Measurements from ENCODE around the gene NFIA. TPM values are rescaled to one million over a fixed set of nuclear protein-coding genes. Genes with fewer than 3 reads are reported as not detected.

The NFIA gene
- total RNA-seq, 4 donors from 2014 or later, result 134 to 183 (median 148) TPM

- Histone ChIP-seq H3K27me3 (no peaks in the 10 kb centered on the region), H3K27ac (replicated peaks in 1 of 4) (no peak overlapping the region), H3K9me3 (no peaks in the 10 kb centered on the region), H3K4me3 (no peak overlapping the region), H3K4me1 (peaks cover 17 to 75% (median 66%) of the 10 kb centered on the region in 4 donors), H3K36me3 (no peaks in the 10 kb centered on the region)
- WGBS, result 94% methylated on average over 16 of the region's 16 CpGs
- intact Hi-C loops (cut with DNase I), result no loop called here
- DNase-seq (ENCODE audit: extremely low spot score), result no peak
- TF ChIP-seq EP300 (IDR thresholded peaks at IDR 0.05), result no peak
- no peak for TF ChIP-seq POLR2AphosphoS5 (IDR thresholded peaks at IDR 0.05)
- TF ChIP-seq POLR2A (IDR thresholded peaks at IDR 0.05; ENCODE audit: low read depth), result no peak
- TF ChIP-seq, protein P1, sequence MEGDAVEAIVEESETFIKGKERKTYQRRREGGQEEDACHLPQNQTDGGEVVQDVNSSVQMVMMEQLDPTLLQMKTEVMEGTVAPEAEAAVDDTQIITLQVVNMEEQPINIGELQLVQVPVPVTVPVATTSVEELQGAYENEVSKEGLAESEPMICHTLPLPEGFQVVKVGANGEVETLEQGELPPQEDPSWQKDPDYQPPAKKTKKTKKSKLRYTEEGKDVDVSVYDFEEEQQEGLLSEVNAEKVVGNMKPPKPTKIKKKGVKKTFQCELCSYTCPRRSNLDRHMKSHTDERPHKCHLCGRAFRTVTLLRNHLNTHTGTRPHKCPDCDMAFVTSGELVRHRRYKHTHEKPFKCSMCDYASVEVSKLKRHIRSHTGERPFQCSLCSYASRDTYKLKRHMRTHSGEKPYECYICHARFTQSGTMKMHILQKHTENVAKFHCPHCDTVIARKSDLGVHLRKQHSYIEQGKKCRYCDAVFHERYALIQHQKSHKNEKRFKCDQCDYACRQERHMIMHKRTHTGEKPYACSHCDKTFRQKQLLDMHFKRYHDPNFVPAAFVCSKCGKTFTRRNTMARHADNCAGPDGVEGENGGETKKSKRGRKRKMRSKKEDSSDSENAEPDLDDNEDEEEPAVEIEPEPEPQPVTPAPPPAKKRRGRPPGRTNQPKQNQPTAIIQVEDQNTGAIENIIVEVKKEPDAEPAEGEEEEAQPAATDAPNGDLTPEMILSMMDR (IDR thresholded peaks at IDR 0.05), result no peak
These were observed 181.8 kb downstream of the NFIA start for GRCh38 chr1:61263905-61264824.

- no peak for DNase-seq (ENCODE audit: extremely low spot score)
- Histone ChIP-seq H3K27ac (replicated peaks in 1 of 4) (no peak overlapping the region), H3K27me3 (no peaks in the 10 kb centered on the region), H3K9me3 (no peaks in the 10 kb centered on the region), H3K4me1 (peaks cover 13 to 75% (median 66%) of the 10 kb centered on the region in 4 donors), H3K36me3 (no peaks in the 10 kb centered on the region), H3K4me3 (no peak overlapping the region)
- intact Hi-C loops (cut with DNase I), result no loop called here
- 96% methylated on average over 4 of the region's 4 CpGs for WGBS
- TF ChIP-seq EP300 (IDR thresholded peaks at IDR 0.05), result no peak
- no peak for TF ChIP-seq POLR2AphosphoS5 (IDR thresholded peaks at IDR 0.05)
- TF ChIP-seq, protein P1 (IDR thresholded peaks at IDR 0.05), result no peak
- TF ChIP-seq POLR2A (IDR thresholded peaks at IDR 0.05; ENCODE audit: low read depth), result no peak
These were observed 182.5 kb downstream of the NFIA start for GRCh38 chr1:61264825-61265242.

GRCh38 chr1:61265665-61266064 lies 183.3 kb downstream of the NFIA start:
- no peak for DNase-seq (ENCODE audit: extremely low spot score)
- 92% methylated on average over 3 of the region's 3 CpGs for WGBS
- H3K27ac ChIP-seq (replicated peaks in 1 of 4), result no peak overlapping the region
- H3K4me3 ChIP-seq, result no peak overlapping the region
- H3K4me1 ChIP-seq, result peaks cover 12 to 72% (median 63%) of the 10 kb centered on the region in 4 donors
- no peaks in the 10 kb centered on the region for H3K9me3 ChIP-seq
- intact Hi-C loops (cut with DNase I), result no loop called here
- no peaks in the 10 kb centered on the region for H3K36me3 ChIP-seq
- TF ChIP-seq, protein P1 (IDR thresholded peaks at IDR 0.05), result no peak
- TF ChIP-seq POLR2A (IDR thresholded peaks at IDR 0.05; ENCODE audit: low read depth), result no peak
- no peak for TF ChIP-seq POLR2AphosphoS5 (IDR thresholded peaks at IDR 0.05)
- TF ChIP-seq EP300 (IDR thresholded peaks at IDR 0.05), result no peak
- H3K27me3 ChIP-seq, result no peaks in the 10 kb centered on the region

DNA sequence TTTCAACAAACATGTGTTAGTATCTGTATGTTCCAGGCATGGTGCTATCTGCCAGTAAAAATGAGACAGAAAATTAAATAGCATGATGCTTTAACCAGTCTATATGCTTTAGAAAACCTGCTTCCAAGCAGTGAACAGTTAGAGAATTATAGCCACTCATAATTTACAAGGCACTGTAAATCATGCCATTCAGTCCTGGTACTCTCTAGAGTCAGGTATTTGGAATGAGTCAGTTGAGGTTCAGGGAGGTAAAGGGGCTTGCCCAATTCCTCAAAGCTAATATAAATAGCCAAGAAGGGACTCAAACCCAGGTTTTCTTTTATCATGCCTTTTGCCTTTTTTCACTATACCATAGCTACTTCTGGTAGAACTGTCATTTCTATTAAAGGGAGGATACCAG lies 184.4 kb downstream of the NFIA start:
- no peak for DNase-seq (ENCODE audit: extremely low spot score)
- no peak overlapping the region for H3K4me3 ChIP-seq
- peaks cover 6 to 62% (median 54%) of the 10 kb centered on the region in 4 donors for H3K4me1 ChIP-seq
- H3K9me3 ChIP-seq, result no peaks in the 10 kb centered on the region
- H3K27ac ChIP-seq (replicated peaks in 1 of 4), result no peak overlapping the region
- no peaks in the 10 kb centered on the region for H3K27me3 ChIP-seq
- no peak for TF ChIP-seq POLR2A (IDR thresholded peaks at IDR 0.05; ENCODE audit: low read depth)
- TF ChIP-seq, protein P1 (IDR thresholded peaks at IDR 0.05), result no peak
- TF ChIP-seq EP300 (IDR thresholded peaks at IDR 0.05), result no peak
- TF ChIP-seq POLR2AphosphoS5 (IDR thresholded peaks at IDR 0.05), result no peak
- intact Hi-C loops (cut with DNase I), result no loop called here
- H3K36me3 ChIP-seq, result no peaks in the 10 kb centered on the region

All from esophagus muscularis mucosa (tissue), 4 donors.